ENCODE data around the gene FOSL1.

DNA sequence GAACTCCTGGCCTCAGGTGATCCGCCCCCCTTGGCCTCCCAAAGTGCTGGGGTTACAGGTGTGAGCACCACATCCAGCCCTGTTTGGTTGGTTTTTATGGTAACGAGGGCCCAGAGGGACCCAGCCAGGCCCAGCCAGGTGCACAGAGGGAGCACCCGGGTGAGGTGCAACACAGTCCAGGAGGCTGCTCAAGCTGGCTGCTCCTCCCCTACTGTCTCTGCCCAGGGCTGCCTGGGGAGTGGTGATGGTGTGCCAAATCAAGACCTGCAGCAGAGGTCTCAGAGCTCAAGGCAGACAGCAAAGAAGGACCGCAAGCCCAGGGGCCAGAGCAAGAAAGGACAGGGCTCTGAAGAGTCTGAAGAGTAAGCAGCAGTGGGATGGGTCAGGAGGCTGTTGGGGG is 46.5 kb upstream of the FOSL1 start:
- TF ChIP-seq, protein P1, sequence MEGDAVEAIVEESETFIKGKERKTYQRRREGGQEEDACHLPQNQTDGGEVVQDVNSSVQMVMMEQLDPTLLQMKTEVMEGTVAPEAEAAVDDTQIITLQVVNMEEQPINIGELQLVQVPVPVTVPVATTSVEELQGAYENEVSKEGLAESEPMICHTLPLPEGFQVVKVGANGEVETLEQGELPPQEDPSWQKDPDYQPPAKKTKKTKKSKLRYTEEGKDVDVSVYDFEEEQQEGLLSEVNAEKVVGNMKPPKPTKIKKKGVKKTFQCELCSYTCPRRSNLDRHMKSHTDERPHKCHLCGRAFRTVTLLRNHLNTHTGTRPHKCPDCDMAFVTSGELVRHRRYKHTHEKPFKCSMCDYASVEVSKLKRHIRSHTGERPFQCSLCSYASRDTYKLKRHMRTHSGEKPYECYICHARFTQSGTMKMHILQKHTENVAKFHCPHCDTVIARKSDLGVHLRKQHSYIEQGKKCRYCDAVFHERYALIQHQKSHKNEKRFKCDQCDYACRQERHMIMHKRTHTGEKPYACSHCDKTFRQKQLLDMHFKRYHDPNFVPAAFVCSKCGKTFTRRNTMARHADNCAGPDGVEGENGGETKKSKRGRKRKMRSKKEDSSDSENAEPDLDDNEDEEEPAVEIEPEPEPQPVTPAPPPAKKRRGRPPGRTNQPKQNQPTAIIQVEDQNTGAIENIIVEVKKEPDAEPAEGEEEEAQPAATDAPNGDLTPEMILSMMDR (IDR thresholded peaks at IDR 0.05) = no peak
- TF ChIP-seq POLR2A (IDR thresholded peaks at IDR 0.05) = no peak

All from heart left ventricle (tissue), 13 donors.